Panc1 (cell line): ENCODE measurements around the gene XYLT1.

Source experiments
- CTCF ChIP-seq: fragments of 450-650 bp; IDR thresholded peaks from 2 replicates; pipeline ENCODE4 v1.5.1; 2017; ENCODE audit warnings: mild to moderate bottlenecking
- POLR2AphosphoS5 ChIP-seq: IDR thresholded peaks from 2 replicates; pipeline ENCODE4 v1.6.1; 2012; ENCODE audit warnings: mild to moderate bottlenecking, low read depth, low read length, moderate library complexity
- SIN3A ChIP-seq: IDR thresholded peaks from 2 replicates; pipeline ENCODE4 v1.6.1; 2012; ENCODE audit warnings: low read depth, mild to moderate bottlenecking, low read length, moderate library complexity, borderline replicate concordance; ENCODE audit not compliant: insufficient read depth

- TF ChIP-seq CTCF: no peak
- TF ChIP-seq POLR2AphosphoS5: no peak
- TF ChIP-seq SIN3A: no peak
These were observed 22.3 kb upstream of the XYLT1 start for GRCh38 chr16:17493012-17493411.
